Heart left ventricle (tissue), 16 donors: ENCODE data around the gene MZT2A. TPM values are rescaled to one million over a fixed set of nuclear protein-coding genes. Genes with fewer than 3 reads are reported as not detected.
A peak's percentile ranks its signal among the peaks of the same experiment; 100 is the strongest.
"Not testable (repeated sequence)": the region's sequence is repeated elsewhere in the genome, so short reads cannot be mapped to it uniquely, and the experiment has no call there.

ENCODE experiments used
- ATAC-seq, 4 donors: fragments of 200-7000 bp; cut with Tn5 transposase; one replicate each; pipeline ENCODE4 v1.9.1; 2020 to 2022; ENCODE audit warnings: moderate library complexity in 4 of 4, mild to moderate bottlenecking in 3 of 4, moderate number of reproducible peaks in 1 of 4
- DNase-seq, 5 donors: peaks; one replicate each; pipeline ENCODE4 v3.0.0-alpha.2; 2020
- H3K27ac ChIP-seq, 12 donors: fragments of 200-600 bp; sonication (generic) in 4 of 12; one replicate each; pipeline versions ENCODE4 v1.5.0 to v1.8.0; 2016 to 2022; ENCODE audit warnings: mild to moderate bottlenecking in 2 of 12
- H3K27me3 ChIP-seq, 9 donors: fragments of 200-600 bp; sonication (generic) in 2 of 9; one replicate each; pipeline versions ENCODE4 v1.5.1 to v1.8.0; 2016 to 2022; ENCODE audit warnings: mild to moderate bottlenecking in 3 of 9
- H3K36me3 ChIP-seq, 9 donors: fragments of 200-600 bp; sonication (generic) in 2 of 9; one replicate each; pipeline versions ENCODE4 v1.5.0 to v1.8.0; 2018 to 2022; ENCODE audit warnings: mild to moderate bottlenecking in 2 of 9
- H3K4me1 ChIP-seq, 12 donors: fragments of 200-600 bp; sonication (generic) in 4 of 12; one replicate each; pipeline versions ENCODE4 v1.5.0 to v1.8.0; 2016 to 2022; ENCODE audit warnings: mild to moderate bottlenecking in 3 of 12
- H3K4me3 ChIP-seq, 12 donors: fragments of 200-600 bp; sonication (generic) in 4 of 12; one replicate each; pipeline versions ENCODE4 v1.5.0 to v1.8.0; 2017 to 2022; ENCODE audit warnings: mild to moderate bottlenecking in 9 of 12, moderate library complexity in 4 of 12
- H3K9me3 ChIP-seq, 12 donors: fragments of 200-600 bp; sonication (generic) in 4 of 12; one replicate each; pipeline versions ENCODE4 v1.5.0 to v1.8.0; 2016 to 2022; ENCODE audit warnings: mild to moderate bottlenecking in 1 of 12
- CTCF ChIP-seq, 12 donors: fragments of 200-600 bp; sonication (generic) in 4 of 12; IDR thresholded peaks; one replicate each; pipeline versions ENCODE4 v1.5.0 to v1.8.0; 2018 to 2022; ENCODE audit warnings: antibody characterized with exemption in 12 of 12, mild to moderate bottlenecking in 5 of 12
- POLR2A ChIP-seq, 2 donors: fragments of 450-650 bp; IDR thresholded peaks; one replicate each; pipeline ENCODE4 v1.6.1; 2017; ENCODE audit warnings: antibody characterized with exemption in 2 of 2, mild to moderate bottlenecking in 2 of 2, moderate library complexity in 2 of 2
- WGBS, 4 donors: extraction: QIAGEN DNeasy Blood & Tissue Kit in 2 of 4; methylation state at CpG; one replicate each; pipeline versions ENCODE4 v1.1.5 to v1.1.7; 2013 to 2018; 5-methylcytosine and 5-hydroxymethylcytosine counted together
- intact Hi-C, 10 donors: fragments of 100-400 bp; cut with DNase I; formaldehyde crosslinking; loops; one replicate each; pipeline versions ENCODE4 v1.11.1 to v1.14.2; 2022
- polyA plus RNA-seq, 2 donors: library from polyadenylated mRNA; stranded (reverse); fragments of 200-250 nt; gene quantifications; one replicate each; pipeline ENCODE4 v1.2.3, GENCODE V29; 2013
- total RNA-seq, 9 donors: library from RNA; depleted of rRNA in 2 of 9; stranded (reverse); fragments of >200 nt in 2 of 9; fragmentation: NEBNext Ultra II Directional in 3 of 9; extraction: Animal tissue kit (Norgen Biotek cat#: 25700) in 3 of 9; gene quantifications; one replicate each; pipeline versions ENCODE4 v1.1.0 to v1.2.4, GENCODE V29; 2016 to 2023
- donor health status: ischemic (EF 13 %, LVEDD 7.1; RV severe dilation, severe dysfunction).
- donor health status: healthy with polysubstance abuse.
- donor health status: DM: no; HTN: yes; CAD: no.
- donor health status: DM: no; HTN: no; CAD: no.
- donor health status: ischemic (EF 25% LVEDD 6.9; RV normal size, moderate dysfunction).
- donor health status: ischemic (EF 25% LVEDD 5.7; RV mildly dilated, moderate dysfunction).
- donor health status: healthy.
- donor health status: DM: yes; HTN: yes; CAD: no.
- donor health status: ischemic (EF 35%, LVEDD 5.7; RV mildly dilated, moderate dysfunction).
- donor health status: nonischemic (EF 11% LVEDD 7.7; RV severe dilation, severe dysfunction).
- donor health status: DM: yes; HTN: yes; CAD: no.
- donor health status: PGD.
- donor health status: ischemic (EF 29% LVEDD 5.4; RV normal size, mild dysfunction).
- donor health status: nonischemic (EF 23%, LVEDD 6.1; RV moderate dilation, normal function).

MZT2A gene
- total and polyA plus RNA-seq, 11 donors = 112 to 438 (median 203) TPM

GRCh38 chr2:131478074-131478849 is 13.9 kb downstream of the MZT2A start:
- H3K4me3 ChIP-seq, H3K27me3 ChIP-seq, intact Hi-C loops, H3K4me1 ChIP-seq, H3K36me3 ChIP-seq, H3K9me3 ChIP-seq: not testable (repeated sequence)
- ATAC-seq (peak; percentile 81 to 94 (median 86)), DNase-seq (peak in 4 of 5 donors; percentile 78 to 89 (median 82))
- peak overlapping the region in 9 of 12 donors; percentile 13 to 86 (median 61) for H3K27ac ChIP-seq
- 37 to 58% (median 54%) methylated on average over 11 to 16 of the region's 18 CpGs for WGBS, 4 donors

- intact Hi-C loops, H3K27me3 ChIP-seq, H3K9me3 ChIP-seq, H3K4me3 ChIP-seq, H3K36me3 ChIP-seq, H3K4me1 ChIP-seq: not testable (repeated sequence)
- peak overlapping the region in 4 of 12 donors; percentile 46 to 86 (median 60) for H3K27ac ChIP-seq
- 31 to 56% (median 40%) methylated on average over 1 of the region's 1 CpG for WGBS, 4 donors
- ATAC-seq (peak in 3 of 4 donors; percentile 12 to 29 (median 23)), DNase-seq (peak in 1 of 5 donors; percentile 53)
Observed at GRCh38 chr2:131477227-131477626, 15.0 kb downstream of the MZT2A start.

DNA sequence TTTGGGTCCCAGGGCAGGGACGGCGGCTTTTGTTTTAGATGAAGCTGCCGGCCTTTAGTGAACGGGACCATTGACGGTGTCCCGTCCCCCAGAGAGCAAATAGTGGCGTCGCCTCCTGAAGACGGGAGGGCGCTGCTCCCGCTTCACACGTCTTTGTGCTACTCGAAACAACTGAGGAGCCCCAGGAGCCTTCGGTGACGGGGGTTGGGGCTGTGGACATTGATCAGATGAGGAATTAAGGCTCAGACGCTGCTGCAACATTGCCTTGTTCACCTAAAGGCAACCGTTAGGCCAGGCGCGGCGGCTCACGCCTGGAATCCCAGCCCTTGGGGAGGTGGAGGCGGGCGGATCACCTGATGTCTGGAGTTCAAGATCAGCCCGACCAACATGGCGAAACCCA is 15.8 kb downstream of the MZT2A start:
- peaks cover 0 to 11% (median 0%) of the 10 kb centered on the region in 12 donors for H3K4me1 ChIP-seq
- H3K27me3 ChIP-seq, ATAC-seq, intact Hi-C loops, H3K4me3 ChIP-seq, H3K36me3 ChIP-seq, DNase-seq, H3K9me3 ChIP-seq: not testable (repeated sequence)
- 97 to 99% (median 98%) methylated on average over 25 of the region's 25 CpGs for WGBS, 4 donors
- H3K27ac ChIP-seq = peak overlapping the region in 1 of 12 donors; percentile 86

DNA sequence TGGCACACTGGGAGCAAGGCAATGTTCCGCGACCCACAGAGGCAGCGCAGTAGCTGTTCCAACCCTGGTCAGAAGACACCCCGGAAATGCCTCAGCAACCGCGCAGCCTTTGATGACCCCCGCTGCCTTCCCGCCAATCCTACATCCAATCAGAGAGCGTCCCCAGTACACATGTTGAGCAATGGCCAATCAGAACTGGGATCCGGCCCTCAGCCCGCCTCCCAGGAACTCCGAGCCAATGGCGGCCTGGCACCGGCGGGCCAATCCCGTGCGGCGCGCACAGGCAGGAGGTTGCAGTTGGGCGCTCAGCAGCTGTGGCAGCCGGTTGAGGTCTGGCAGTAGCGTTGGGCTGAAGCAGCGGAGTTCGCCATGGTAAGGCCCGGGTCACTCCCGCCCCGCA is 16.4 kb downstream of the MZT2A start, which contains the start of gene TUBA3D:
Gene TUBA3D (plus strand): TSS at position 289 of the 400 bp plus-strand sequence. CDS start 81 bp downstream, at position 370.
- no peaks in the 10 kb centered on the region for H3K27me3 ChIP-seq
- no peak within 1 kb of the TSS for H3K4me3 ChIP-seq
- H3K9me3 ChIP-seq = no peaks in the 10 kb centered on the region
- DNase-seq (no peak), ATAC-seq (no peak)
- peak within 1 kb of the TSS in 2 of 12 donors; percentile 73 to 86 for H3K27ac ChIP-seq
- peaks cover 0 to 11% (median 0%) of the 10 kb centered on the region in 12 donors for H3K4me1 ChIP-seq
- WGBS, 4 donors = 95 to 97% (median 96%) methylated on average over 15 to 27 of the region's 27 CpGs
- no peak for TF ChIP-seq POLR2A (IDR thresholded peaks at IDR 0.05)
- no peak for TF ChIP-seq CTCF (IDR thresholded peaks at IDR 0.05)
- intact Hi-C loops = no loop called here
- H3K36me3 ChIP-seq = no peaks in the 10 kb centered on the region

DNA sequence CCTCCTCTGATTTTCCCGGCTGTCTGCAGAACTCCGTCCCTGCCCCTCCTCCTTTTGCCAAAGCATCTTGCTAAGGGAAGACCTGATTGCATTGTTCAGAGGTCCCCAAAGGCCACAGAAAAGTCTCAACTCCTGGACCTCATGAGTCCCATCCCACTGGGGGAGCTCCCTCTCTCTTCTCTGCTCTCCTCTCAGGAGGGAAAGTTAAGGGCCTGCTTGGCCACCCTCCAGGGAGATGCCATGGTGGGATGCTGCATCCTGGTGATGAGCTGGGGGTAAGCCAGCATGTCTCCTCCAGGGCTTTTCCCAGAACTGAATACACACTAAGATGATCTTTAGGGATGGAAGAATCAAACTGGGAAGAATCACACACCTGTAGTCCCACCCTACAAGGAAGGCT is 18.9 kb downstream of the MZT2A start:
- H3K4me3 ChIP-seq, H3K36me3 ChIP-seq, H3K9me3 ChIP-seq, H3K27me3 ChIP-seq, DNase-seq, H3K27ac ChIP-seq, intact Hi-C loops, ATAC-seq: not testable (repeated sequence)
- WGBS, 4 donors = 88 to 95% (median 93%) methylated on average over 2 of the region's 2 CpGs; no CpG with 5 or more reads in 1 of the 4 donors
- H3K4me1 ChIP-seq = peaks cover 0 to 11% (median 0%) of the 10 kb centered on the region in 12 donors

GRCh38 chr2:131471624-131472023 is 20.6 kb downstream of the MZT2A start:
- H3K4me1 ChIP-seq, H3K9me3 ChIP-seq, intact Hi-C loops, H3K4me3 ChIP-seq, H3K36me3 ChIP-seq, H3K27me3 ChIP-seq: not testable (repeated sequence)
- ATAC-seq (peak; percentile 88 to 97 (median 95)), DNase-seq (peak; percentile 59 to 92 (median 86))
- peak overlapping the region in 4 of 12 donors; percentile 4 to 50 (median 44) for H3K27ac ChIP-seq
- WGBS, 4 donors = 36 to 73% (median 39%) methylated on average over 1 to 5 of the region's 8 CpGs; no CpG with 5 or more reads in 1 of the 4 donors

- H3K27ac ChIP-seq = peak overlapping the region in 3 of 12 donors; percentile 4 to 50 (median 41)
- intact Hi-C loops, H3K9me3 ChIP-seq, H3K4me3 ChIP-seq, DNase-seq, H3K36me3 ChIP-seq, H3K4me1 ChIP-seq, H3K27me3 ChIP-seq: not testable (repeated sequence)
- peak in 3 of 4 donors; percentile 12 to 41 (median 19) for ATAC-seq
- WGBS, 4 donors = 77 to 100% (median 85%) methylated on average over 1 to 3 of the region's 3 CpGs
Observed at GRCh38 chr2:131470944-131471343, 21.3 kb downstream of the MZT2A start.

DNA sequence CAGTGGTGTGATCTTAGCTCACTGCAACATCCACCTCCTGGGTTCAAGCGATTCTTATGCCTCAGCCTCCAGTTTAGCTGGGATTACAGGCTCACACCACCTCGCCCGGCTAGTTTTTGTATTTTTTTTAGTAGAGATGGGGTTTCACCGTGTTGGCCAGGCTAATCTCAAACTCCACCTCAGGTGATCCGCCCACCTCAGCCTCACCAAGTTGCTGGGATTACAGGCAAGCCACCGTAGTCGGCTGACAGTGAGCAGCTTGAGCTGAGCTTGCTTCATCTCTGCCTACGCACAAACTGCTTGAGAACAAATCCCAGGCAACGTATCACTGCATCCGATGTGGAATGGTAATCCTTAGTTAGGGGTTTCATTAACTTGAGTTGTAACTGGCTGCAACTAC is 24.5 kb downstream of the MZT2A start:
- H3K9me3 ChIP-seq, H3K4me3 ChIP-seq, intact Hi-C loops, H3K27me3 ChIP-seq, H3K4me1 ChIP-seq, H3K27ac ChIP-seq, ATAC-seq, DNase-seq, H3K36me3 ChIP-seq: not testable (repeated sequence)
- WGBS, 4 donors = 77 to 87% (median 81%) methylated on average over 10 of the region's 10 CpGs

DNA sequence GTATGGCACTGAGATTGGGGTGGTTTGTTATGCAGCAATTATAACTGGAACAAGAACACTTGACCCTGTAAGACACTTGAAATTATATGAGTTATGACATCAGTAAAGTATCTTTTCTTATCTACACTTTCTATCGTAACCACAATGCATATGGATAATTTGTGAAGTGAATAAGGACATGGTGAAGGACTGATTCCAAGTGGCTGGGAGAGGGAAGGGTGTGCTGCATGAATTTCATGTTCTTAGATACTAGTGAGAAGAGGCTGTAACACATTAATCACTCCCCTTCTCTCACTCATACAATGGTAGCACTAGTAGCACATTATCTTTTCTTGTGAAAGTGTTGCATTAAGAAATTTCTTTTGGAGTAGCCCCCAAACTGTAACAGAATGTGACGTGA is 37.3 kb downstream of the MZT2A start:
- H3K36me3 ChIP-seq, ATAC-seq, H3K9me3 ChIP-seq, DNase-seq, H3K4me1 ChIP-seq, H3K27ac ChIP-seq, H3K4me3 ChIP-seq, intact Hi-C loops: not testable (repeated sequence)
- WGBS, 4 donors = 52 to 86% (median 59%) methylated on average over 1 to 2 of the region's 2 CpGs
- H3K27me3 ChIP-seq = peaks cover 0 to 10% (median 0%) of the 10 kb centered on the region in 9 donors
